Heart right ventricle (tissue), 16 donors: Measurements from ENCODE around the gene C1orf87. TPM values are rescaled to one million over a fixed set of nuclear protein-coding genes. Genes with fewer than 3 reads are reported as not detected.

Source experiments
- ATAC-seq, 8 donors: fragments of 200-7000 bp; cut with Tn5 transposase; one replicate each; pipeline ENCODE4 v1.9.1; 2020; ENCODE audit warnings: mild to moderate bottlenecking in 8 of 8, moderate library complexity in 8 of 8, moderate number of reproducible peaks in 1 of 8
- DNase-seq, 2 donors: peaks; one replicate each; pipeline ENCODE4 v3.0.0-alpha.2; 2020
- H3K27ac ChIP-seq, 10 donors: fragments of 200-600 bp; sonication (generic) in 2 of 10; one replicate each; pipeline versions ENCODE4 v1.5.0 to v1.8.0; 2020 to 2022; ENCODE audit warnings: mild to moderate bottlenecking in 3 of 10
- H3K27me3 ChIP-seq, 7 donors: fragments of 200-600 bp; one replicate each; pipeline ENCODE4 v1.8.0; 2021 to 2022; ENCODE audit warnings: mild to moderate bottlenecking in 2 of 7
- H3K36me3 ChIP-seq, 9 donors: fragments of 200-600 bp; sonication (generic) in 1 of 9; one replicate each; pipeline versions ENCODE4 v1.5.0 to v1.8.0; 2020 to 2022; ENCODE audit warnings: mild to moderate bottlenecking in 2 of 9
- H3K4me1 ChIP-seq, 9 donors: fragments of 200-600 bp; sonication (generic) in 1 of 9; one replicate each; pipeline versions ENCODE4 v1.5.0 to v1.8.0; 2020 to 2022; ENCODE audit warnings: mild to moderate bottlenecking in 4 of 9
- H3K4me3 ChIP-seq, 10 donors: fragments of 200-600 bp; sonication (generic) in 2 of 10; one replicate each; pipeline versions ENCODE4 v1.5.0 to v1.8.0; 2020 to 2022; ENCODE audit warnings: mild to moderate bottlenecking in 7 of 10, moderate library complexity in 2 of 10
- H3K9me3 ChIP-seq, 11 donors: fragments of 200-600 bp in 10 of 11; sonication (generic) in 2 of 11; one replicate each; pipeline versions ENCODE4 v1.5.0 to v1.8.0; 2013 to 2022; ENCODE audit warnings: mild to moderate bottlenecking in 2 of 11, control low read depth in 1 of 11, moderate library complexity in 1 of 11
- CTCF ChIP-seq, 9 donors: fragments of 200-600 bp; sonication (generic) in 2 of 9; IDR thresholded peaks; one replicate each; pipeline versions ENCODE4 v1.5.0 to v1.8.0; 2021 to 2022; ENCODE audit warnings: antibody characterized with exemption in 9 of 9, mild to moderate bottlenecking in 5 of 9, moderate library complexity in 1 of 9
- WGBS, 2 donors: extraction: QIAGEN DNeasy Blood & Tissue Kit; methylation state at CpG; one replicate each; pipeline ENCODE4 v1.1.7; 2013; ENCODE audit warnings: inconsistent platforms in 1 of 2; 5-methylcytosine and 5-hydroxymethylcytosine counted together
- intact Hi-C, 10 donors: fragments of 100-400 bp; cut with DNase I; formaldehyde crosslinking; loops; one replicate each; pipeline versions ENCODE4 v1.11.1 to v1.14.2; 2022
- polyA plus RNA-seq, 2 donors: library from polyadenylated mRNA; stranded (reverse); fragments of 200-250 nt; gene quantifications; one replicate each; pipeline ENCODE4 v1.2.3, GENCODE V29; 2013
- total RNA-seq, 10 donors: library from RNA; stranded (reverse); fragmentation: NEBNext Ultra II Directional in 3 of 10; extraction: Animal tissue kit (Norgen Biotek cat#: 25700) in 3 of 10; gene quantifications; one replicate each; pipeline versions ENCODE4 v1.2.1 to v1.2.4, GENCODE V29; 2021 to 2023
- donor health status: Arrhythmogenic right ventricular cardiomyopathy.
- donor health status: ischemic (EF 13 %, LVEDD 7.1; RV severe dilation, severe dysfunction).
- donor health status: healthy with polysubstance abuse.
- donor health status: DM: no; HTN: yes; CAD: no.
- donor health status: DM: no; HTN: no; CAD: no.
- donor health status: ischemic (EF 25% LVEDD 6.9; RV normal size, moderate dysfunction).
- donor health status: ischemic (EF 25% LVEDD 5.7; RV mildly dilated, moderate dysfunction).
- donor health status: healthy.
- donor health status: DM: yes; HTN: yes; CAD: no.
- donor health status: Ischemic cardiomyopathy.
- donor health status: ischemic (EF 35%, LVEDD 5.7; RV mildly dilated, moderate dysfunction).
- donor health status: nonischemic (EF 11% LVEDD 7.7; RV severe dilation, severe dysfunction).
- donor health status: DM: yes; HTN: yes; CAD: no.
- donor health status: PGD.
- donor health status: ischemic (EF 29% LVEDD 5.4; RV normal size, mild dysfunction).
- donor health status: nonischemic (EF 23%, LVEDD 6.1; RV moderate dilation, normal function).

The C1orf87 gene
- total and polyA plus RNA-seq, 12 donors = not detected

- H3K4me3 ChIP-seq = no peak overlapping the region
- H3K36me3 ChIP-seq = no peaks in the 10 kb centered on the region
- ATAC-seq (no peak), DNase-seq (no peak)
- H3K27ac ChIP-seq = no peak overlapping the region
- H3K4me1 ChIP-seq = no peaks in the 10 kb centered on the region
- 95 to 99% methylated on average over 2 of the region's 2 CpGs for WGBS, 2 donors
- intact Hi-C loops = no loop called here
- H3K9me3 ChIP-seq = peaks cover 0 to 3% (median 0%) of the 10 kb centered on the region in 11 donors
- no peak for TF ChIP-seq CTCF (IDR thresholded peaks at IDR 0.05)
- H3K27me3 ChIP-seq = no peaks in the 10 kb centered on the region
Measured at GRCh38 chr1:60113028-60113427, 39.5 kb upstream of the C1orf87 start.

- Histone ChIP-seq H3K36me3 (no peaks in the 10 kb centered on the region), H3K27ac (no peak overlapping the region), H3K4me3 (no peak overlapping the region), H3K27me3 (no peaks in the 10 kb centered on the region), H3K4me1 (no peaks in the 10 kb centered on the region), H3K9me3 (peaks cover 0 to 3% (median 0%) of the 10 kb centered on the region in 11 donors)
- TF ChIP-seq CTCF (IDR thresholded peaks at IDR 0.05) = no peak
- 73 to 77% methylated on average over 1 of the region's 1 CpG for WGBS, 2 donors
- DNase-seq = no peak
- no peak for ATAC-seq
- intact Hi-C loops = no loop called here
Measured at GRCh38 chr1:60111716-60112115, 38.1 kb upstream of the C1orf87 start.

GRCh38 chr1:60111118-60111517 lies 37.5 kb upstream of the C1orf87 start:
- H3K27me3 ChIP-seq = no peaks in the 10 kb centered on the region
- intact Hi-C loops = no loop called here
- ATAC-seq (no peak), DNase-seq (no peak)
- no peak overlapping the region for H3K4me3 ChIP-seq
- peaks cover 0 to 3% (median 0%) of the 10 kb centered on the region in 11 donors for H3K9me3 ChIP-seq
- no peaks in the 10 kb centered on the region for H3K36me3 ChIP-seq
- WGBS, 2 donors = 93 to 99% methylated on average over 2 of the region's 2 CpGs
- TF ChIP-seq CTCF (IDR thresholded peaks at IDR 0.05) = no peak
- H3K4me1 ChIP-seq = no peaks in the 10 kb centered on the region
- no peak overlapping the region for H3K27ac ChIP-seq

GRCh38 chr1:60108196-60108595 lies 34.6 kb upstream of the C1orf87 start:
- no peaks in the 10 kb centered on the region for H3K4me1 ChIP-seq
- H3K4me3 ChIP-seq = no peak overlapping the region
- no peaks in the 10 kb centered on the region for H3K27me3 ChIP-seq
- no peaks in the 10 kb centered on the region for H3K36me3 ChIP-seq
- no peak overlapping the region for H3K27ac ChIP-seq
- ATAC-seq (no peak), DNase-seq (no peak)
- WGBS, 2 donors = 81% methylated on average over 3 of the region's 3 CpGs
- intact Hi-C loops = no loop called here
- peaks cover 0 to 3% (median 0%) of the 10 kb centered on the region in 11 donors for H3K9me3 ChIP-seq
- no peak for TF ChIP-seq CTCF (IDR thresholded peaks at IDR 0.05)
